Urothelium cell line (cell line): ENCODE measurements around the gene METTL14.

Source experiments
- DNase-seq: peaks from one replicate; pipeline ENCODE4 v3.0.0; 2011; ENCODE audit warnings: low spot score, mixed read lengths
- FAIRE-seq: peaks from 2 replicates; lab custom pipeline; 2011; peaks lifted over from hg19 to GRCh38; lab: Jason Lieb, UNC

METTL14 gene

DNA sequence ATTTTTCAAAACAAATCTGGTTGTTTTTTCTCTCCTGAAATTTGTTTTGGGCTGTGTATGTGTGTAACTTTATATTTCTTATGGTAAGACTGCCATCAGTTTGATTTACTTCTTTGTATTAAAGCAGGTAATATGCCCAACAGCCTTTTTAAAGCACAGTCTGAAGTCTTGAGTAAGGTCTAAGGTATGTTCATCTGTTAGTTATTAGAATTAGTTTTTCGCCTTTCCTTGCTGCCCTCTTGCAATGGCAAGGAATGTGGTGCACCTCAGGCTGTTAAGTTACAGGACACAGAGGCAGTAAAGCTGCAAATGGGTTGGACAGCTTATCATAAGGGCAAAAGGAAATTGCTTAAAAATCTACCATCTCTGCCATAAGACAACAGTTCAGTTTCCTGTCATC is 71.8 kb downstream of the METTL14 start:
- DNase-seq = no peak
- no peak for FAIRE-seq

DNA sequence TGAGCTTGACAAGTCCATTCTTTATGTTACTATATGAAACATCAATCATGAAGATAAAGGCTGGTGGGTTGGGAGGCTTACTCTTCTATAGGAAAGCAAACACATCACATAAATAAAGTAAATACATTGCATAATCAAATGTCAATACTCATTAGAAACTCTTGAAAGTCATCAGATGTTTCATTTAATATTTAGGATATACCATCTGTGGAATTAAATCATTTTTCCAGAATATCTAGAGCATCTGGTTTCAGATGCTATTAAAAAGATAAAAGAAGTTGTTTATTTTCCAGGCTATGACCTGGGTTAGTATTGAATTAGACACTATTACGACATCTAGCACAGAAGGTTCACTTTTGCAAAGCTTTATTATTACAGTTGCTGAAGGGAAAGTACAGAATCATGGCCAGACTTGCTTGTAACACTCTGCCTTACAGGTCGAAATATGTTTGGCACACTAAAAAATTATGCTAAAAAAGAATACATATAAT is 72.6 kb downstream of the METTL14 start:
- FAIRE-seq (no peak), DNase-seq (no peak)

DNA sequence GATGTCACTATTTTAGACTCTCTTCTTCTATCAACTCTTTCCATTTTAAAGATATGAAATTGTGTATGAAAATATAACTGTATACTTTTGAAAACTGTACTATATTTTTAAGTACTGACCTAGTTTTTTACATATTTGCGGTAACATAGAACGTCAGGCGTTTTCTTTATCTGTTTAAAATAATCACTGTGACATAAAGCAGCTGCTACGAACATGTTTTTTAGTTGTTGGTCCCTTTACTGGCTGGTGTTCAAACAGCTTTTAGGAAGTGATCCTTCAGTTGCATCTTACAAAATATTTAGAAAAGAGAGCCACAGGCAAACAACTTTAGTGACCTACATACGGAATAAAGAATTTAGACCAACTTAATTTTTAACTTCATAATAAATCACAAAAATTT is 73.1 kb downstream of the METTL14 start:
- FAIRE-seq (no peak), DNase-seq (no peak)

DNA sequence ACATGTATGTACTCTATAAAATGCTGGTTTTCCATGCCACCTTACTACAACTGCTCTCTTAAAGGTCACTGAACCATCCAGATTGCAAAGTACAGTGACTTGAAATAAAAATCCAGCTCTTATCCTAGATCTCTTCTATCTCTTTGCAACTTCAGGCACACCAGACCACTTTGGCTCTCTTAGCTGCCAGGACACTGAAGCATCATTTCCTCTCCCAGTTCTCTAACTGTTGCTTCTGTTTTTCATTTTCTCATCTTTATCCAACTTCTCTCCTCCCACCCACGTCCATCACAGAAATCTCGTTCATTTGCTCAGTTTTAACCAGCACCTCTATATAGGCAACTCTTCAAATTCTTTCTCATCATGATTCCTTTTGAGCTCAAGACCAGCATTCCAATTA is 74.3 kb downstream of the METTL14 start:
- DNase-seq = no peak
- FAIRE-seq = no peak

DNA sequence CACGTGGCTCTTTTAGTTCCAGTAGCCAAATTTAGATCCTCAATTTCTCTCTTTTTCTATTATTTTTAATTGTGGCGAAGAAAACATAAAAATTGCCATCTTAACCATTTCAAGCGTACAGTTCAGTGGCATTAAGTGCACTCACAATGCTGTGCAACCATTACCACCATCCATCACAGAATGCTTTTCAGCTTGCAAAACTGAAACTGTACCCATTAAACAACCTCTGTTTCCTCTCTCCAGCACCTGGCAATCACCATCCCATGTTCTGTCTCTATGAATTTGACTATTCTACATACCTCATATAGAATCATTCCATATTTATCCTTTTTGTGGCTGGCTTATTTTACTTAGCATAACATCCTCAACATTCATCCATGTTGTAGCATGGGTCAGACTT is 74.9 kb downstream of the METTL14 start:
- DNase-seq = no peak
- FAIRE-seq = no peak

DNA sequence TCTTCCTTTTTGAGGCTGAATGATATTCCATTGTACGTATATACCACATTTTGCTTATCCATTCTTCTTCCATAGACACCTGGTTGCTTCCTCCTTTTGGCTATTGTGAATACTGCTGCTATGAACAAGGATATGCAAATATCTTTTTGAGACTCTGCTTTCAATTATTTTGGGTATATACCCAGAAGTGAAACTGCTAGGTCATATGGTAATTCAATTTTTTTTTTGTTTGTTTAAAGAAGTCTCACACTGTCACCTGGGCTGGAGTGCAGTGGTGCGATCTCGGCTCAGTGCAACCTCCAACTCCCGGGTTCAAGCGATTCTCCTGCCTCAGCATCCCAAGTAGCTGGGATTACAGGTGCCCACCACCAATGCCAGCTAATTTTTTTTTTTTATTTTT is 75.3 kb downstream of the METTL14 start:
- DNase-seq = no peak
- no peak for FAIRE-seq

DNA sequence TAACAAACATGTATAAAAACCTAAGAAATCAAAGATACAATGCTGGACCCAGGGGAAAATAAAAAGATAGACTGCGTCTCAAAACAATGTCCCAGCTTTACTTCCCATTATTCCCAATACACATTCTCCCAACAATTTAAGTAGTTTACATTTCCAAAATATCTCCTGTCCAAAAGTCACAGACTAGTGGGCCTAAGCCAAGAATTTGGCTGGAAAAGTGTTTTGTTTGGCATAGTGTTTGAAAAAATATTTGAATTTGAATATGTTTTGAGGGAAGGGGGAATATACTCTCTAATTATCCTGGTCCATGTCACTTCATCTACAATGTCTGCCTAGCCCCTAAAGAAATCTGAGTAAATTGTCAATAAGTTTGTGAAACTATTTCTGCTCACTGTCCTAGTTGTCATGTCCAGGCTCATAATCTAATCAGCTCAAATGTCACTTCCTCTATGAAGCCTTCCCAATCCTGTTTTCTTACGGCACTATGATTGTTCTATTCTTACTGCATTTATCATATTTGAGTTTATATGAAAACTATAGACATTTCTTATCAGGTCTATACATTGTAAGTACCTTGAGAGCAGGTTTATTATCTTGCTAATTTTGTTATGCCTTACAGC is 76.3 kb downstream of the METTL14 start:
- DNase-seq (no peak), FAIRE-seq (no peak)

DNA sequence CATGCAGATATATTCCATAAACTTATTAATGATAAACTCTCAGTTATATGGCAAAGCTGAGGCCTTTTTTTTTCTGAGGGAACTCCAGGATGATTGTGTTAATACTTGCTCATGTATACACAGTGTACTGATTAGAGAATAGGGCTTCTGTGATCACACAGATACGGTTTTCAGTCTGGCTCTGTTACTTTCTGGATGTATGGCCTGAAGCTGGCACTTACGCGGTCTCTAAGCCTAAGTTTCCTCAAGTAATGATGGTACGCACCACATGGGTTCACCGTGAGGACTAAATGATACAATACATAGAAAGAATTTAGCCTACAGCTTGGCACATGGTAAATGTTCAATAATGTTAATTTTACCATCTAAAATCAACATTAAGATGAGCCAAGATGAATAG is 77.0 kb downstream of the METTL14 start:
- no peak for DNase-seq
- no peak for FAIRE-seq

DNA sequence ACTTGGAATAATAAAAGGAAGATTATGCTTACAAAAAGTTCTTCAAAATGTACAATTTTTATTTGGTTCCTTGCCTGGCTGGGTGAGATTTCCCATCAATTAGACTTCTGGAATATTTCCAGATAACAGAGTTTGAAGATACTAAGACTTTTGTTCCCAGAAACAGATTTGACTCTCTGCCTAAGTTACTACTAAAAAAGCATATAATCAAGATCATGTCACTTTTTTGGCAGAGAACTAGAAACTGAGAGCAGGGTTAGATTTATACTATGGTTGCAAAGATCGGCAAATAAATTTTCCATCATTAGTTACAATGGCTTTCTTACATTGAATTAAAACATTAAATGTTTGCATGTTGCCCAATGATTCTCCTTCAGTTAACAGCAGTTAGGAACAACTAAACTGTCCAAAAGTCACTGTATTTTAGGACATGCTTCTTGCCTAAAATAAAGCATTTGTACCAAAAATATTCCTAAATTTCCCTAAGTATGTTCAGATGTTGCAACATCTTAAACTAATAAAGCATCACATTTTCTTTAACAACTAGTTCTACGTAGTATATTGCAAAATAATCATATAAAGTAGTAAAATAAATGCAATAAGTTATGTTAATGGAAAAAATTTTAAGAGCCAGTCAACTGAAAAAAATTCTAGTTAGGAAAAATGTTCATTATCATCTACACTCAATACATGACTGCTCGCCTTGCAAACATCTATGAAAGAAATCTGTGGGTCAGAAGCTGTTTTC is 77.7 kb downstream of the METTL14 start:
- DNase-seq = no peak
- FAIRE-seq = no peak
